SK-N-MC (cell line): ENCODE results near the gene CELSR2.
A peak's percentile ranks its signal among the peaks of the same experiment; 100 is the strongest.
"Not testable (repeated sequence)": the region's sequence is repeated elsewhere in the genome, so short reads cannot be mapped to it uniquely, and the experiment has no call there.

Experiments used
- DNase-seq: peaks from one replicate; pipeline ENCODE4 v3.0.0-alpha.2; 2011; ENCODE audit warnings: low read depth, low spot score
- H3K27ac ChIP-seq: fragments of 200-600 bp; sonication (generic); 2 replicates; pipeline ENCODE4 v1.5.1; 2016; ENCODE audit warnings: mixed run types
- H3K36me3 ChIP-seq: fragments of 200-600 bp; sonication (generic); 2 replicates; pipeline ENCODE4 v1.6.1; 2017; ENCODE audit warnings: antibody characterized with exemption, low read length, mixed read lengths; ENCODE audit not compliant: insufficient read depth
- H3K4me3 ChIP-seq: fragments of 200-600 bp; sonication (generic); 2 replicates; pipeline ENCODE4 v1.5.1; 2016
- H3K9ac ChIP-seq: fragments of 200-600 bp; sonication (generic); 2 replicates; pipeline ENCODE4 v1.8.0; 2017; ENCODE audit warnings: mixed run types, mixed read lengths; ENCODE audit not compliant: insufficient read length
- H3K9me3 ChIP-seq: fragments of 200-600 bp; sonication (generic); 2 replicates; pipeline ENCODE4 v1.6.1; 2017; ENCODE audit warnings: low read depth, mild to moderate bottlenecking, antibody characterized with exemption, low read length, moderate library complexity, mixed read lengths
- EZH2 ChIP-seq: fragments of 200-600 bp; sonication (generic); IDR thresholded peaks from one replicate; pipeline ENCODE4 v1.6.1; 2017; ENCODE audit warnings: antibody characterized with exemption
- FOXP2 ChIP-seq: optimal IDR thresholded peaks from 2 replicates; pipeline ENCODE3; 2011; ENCODE audit warnings: mild to moderate bottlenecking, moderate library complexity; ENCODE audit not compliant: insufficient read depth; ENCODE audit errors: extremely low read length, control extremely low read depth
- POLR2AphosphoS5 ChIP-seq: IDR thresholded peaks from 2 replicates; pipeline ENCODE4 v1.6.1; 2012; ENCODE audit warnings: mild to moderate bottlenecking, low read depth, low read length, borderline replicate concordance

CELSR2 gene

GRCh38 chr1:109295712-109296415 is 46.5 kb downstream of the CELSR2 start:
- H3K9ac ChIP-seq = no peak overlapping the region
- DNase-seq = no peak
- no peak overlapping the region for H3K27ac ChIP-seq
- H3K36me3 ChIP-seq = no peaks in the 10 kb centered on the region
- H3K9me3 ChIP-seq = no peaks in the 10 kb centered on the region
- no peak for TF ChIP-seq EZH2
- no peak overlapping the region for H3K4me3 ChIP-seq

GRCh38 chr1:109296782-109297181 is 47.4 kb downstream of the CELSR2 start:
- H3K4me3 ChIP-seq = no peak overlapping the region
- no peak for DNase-seq
- H3K36me3 ChIP-seq = no peaks in the 10 kb centered on the region
- H3K27ac ChIP-seq = no peak overlapping the region
- H3K9me3 ChIP-seq = no peaks in the 10 kb centered on the region
- no peak overlapping the region for H3K9ac ChIP-seq
- TF ChIP-seq EZH2 (no peak), FOXP2 (no peak), POLR2AphosphoS5 (no peak)

GRCh38 chr1:109298666-109299557 is 49.6 kb downstream of the CELSR2 start:
- Histone ChIP-seq H3K4me3 (no peak overlapping the region), H3K9me3 (no peaks in the 10 kb centered on the region), H3K27ac (no peak overlapping the region), H3K36me3 (no peaks in the 10 kb centered on the region), H3K9ac (no peak overlapping the region)
- TF ChIP-seq POLR2AphosphoS5 (no peak), FOXP2 (peak; percentile 36), EZH2 (no peak)
- no peak for DNase-seq

- Histone ChIP-seq H3K36me3 (no peaks in the 10 kb centered on the region), H3K4me3 (no peak overlapping the region), H3K9me3 (no peaks in the 10 kb centered on the region), H3K27ac (no peak overlapping the region), H3K9ac (no peak overlapping the region)
- no peak for DNase-seq
- TF ChIP-seq EZH2 (no peak), FOXP2 (no peak), POLR2AphosphoS5 (no peak)
These were observed 50.4 kb downstream of the CELSR2 start for GRCh38 chr1:109299558-109300343.

GRCh38 chr1:109300650-109301151 is 51.4 kb downstream of the CELSR2 start:
- Histone ChIP-seq H3K36me3 (no peaks in the 10 kb centered on the region), H3K9me3 (no peaks in the 10 kb centered on the region), H3K27ac (no peak overlapping the region), H3K9ac (no peak overlapping the region), H3K4me3 (no peak overlapping the region)
- TF ChIP-seq FOXP2 (no peak), POLR2AphosphoS5 (no peak), EZH2 (no peak)
- DNase-seq = no peak

- TF ChIP-seq FOXP2 (no peak), EZH2 (no peak), POLR2AphosphoS5 (no peak)
- Histone ChIP-seq H3K4me3 (no peak overlapping the region), H3K9me3 (no peaks in the 10 kb centered on the region), H3K9ac (no peak overlapping the region), H3K27ac (no peak overlapping the region), H3K36me3 (no peaks in the 10 kb centered on the region)
- no peak for DNase-seq
These were observed 52.5 kb downstream of the CELSR2 start for GRCh38 chr1:109301874-109302273.

GRCh38 chr1:109304226-109304920 is 55.0 kb downstream of the CELSR2 start:
- Histone ChIP-seq H3K36me3 (no peaks in the 10 kb centered on the region), H3K27ac (no peak overlapping the region), H3K9me3 (no peaks in the 10 kb centered on the region), H3K9ac (no peak overlapping the region), H3K4me3 (no peak overlapping the region)
- no peak for DNase-seq
- no peak for TF ChIP-seq EZH2
- no peak for TF ChIP-seq POLR2AphosphoS5
- no peak for TF ChIP-seq FOXP2

- H3K9ac ChIP-seq, H3K4me3 ChIP-seq, DNase-seq, H3K9me3 ChIP-seq, H3K36me3 ChIP-seq, H3K27ac ChIP-seq: not testable (repeated sequence)
These were observed 56.7 kb downstream of the CELSR2 start for GRCh38 chr1:109305991-109306390.
